Bronchial epithelial cell (primary cell): ENCODE measurements around the gene HES4. TPM values are rescaled to one million over a fixed set of nuclear protein-coding genes. Genes with fewer than 3 reads are reported as not detected.
A peak's percentile ranks its signal among the peaks of the same experiment; 100 is the strongest.

Source experiments
- DNase-seq: peaks from one replicate; pipeline ENCODE4 v3.0.0-alpha.2; 2010; ENCODE audit warnings: low read depth
- FAIRE-seq: peaks from 2 replicates; lab custom pipeline; 2011; peaks lifted over from hg19 to GRCh38; lab: Jason Lieb, UNC
- H3K27me3 ChIP-seq: 2 replicates; pipeline ENCODE4 v1.5.1; 2011; ENCODE audit warnings: low read length; ENCODE audit not compliant: control insufficient read depth, insufficient read depth
- H3K36me3 ChIP-seq: 2 replicates; pipeline ENCODE4 v1.5.1; 2011; ENCODE audit warnings: low read length; ENCODE audit not compliant: control insufficient read depth, insufficient read depth
- H3K4me3 ChIP-seq: 2 replicates; pipeline ENCODE4 v1.5.1; 2011; ENCODE audit warnings: mild to moderate bottlenecking, low read depth, low read length, control low read depth
- total RNA-seq: library from RNA; depleted of rRNA; stranded (reverse); fragments of >200 nt; gene quantifications from 2 replicates; pipeline ENCODE4 v1.2.1, GENCODE V29; 2014
- TF ChIP-seq, protein P1 (sequence below): IDR thresholded peaks from 2 replicates; pipeline ENCODE4 v1.5.1; 2011; ENCODE audit warnings: mild to moderate bottlenecking, moderate library complexity, low read length, control low read depth, inconsistent platforms; ENCODE audit not compliant: insufficient read depth, severe bottlenecking

HES4 gene
- total RNA-seq, 1 donor from 2014 or later = 42.6 TPM

DNA sequence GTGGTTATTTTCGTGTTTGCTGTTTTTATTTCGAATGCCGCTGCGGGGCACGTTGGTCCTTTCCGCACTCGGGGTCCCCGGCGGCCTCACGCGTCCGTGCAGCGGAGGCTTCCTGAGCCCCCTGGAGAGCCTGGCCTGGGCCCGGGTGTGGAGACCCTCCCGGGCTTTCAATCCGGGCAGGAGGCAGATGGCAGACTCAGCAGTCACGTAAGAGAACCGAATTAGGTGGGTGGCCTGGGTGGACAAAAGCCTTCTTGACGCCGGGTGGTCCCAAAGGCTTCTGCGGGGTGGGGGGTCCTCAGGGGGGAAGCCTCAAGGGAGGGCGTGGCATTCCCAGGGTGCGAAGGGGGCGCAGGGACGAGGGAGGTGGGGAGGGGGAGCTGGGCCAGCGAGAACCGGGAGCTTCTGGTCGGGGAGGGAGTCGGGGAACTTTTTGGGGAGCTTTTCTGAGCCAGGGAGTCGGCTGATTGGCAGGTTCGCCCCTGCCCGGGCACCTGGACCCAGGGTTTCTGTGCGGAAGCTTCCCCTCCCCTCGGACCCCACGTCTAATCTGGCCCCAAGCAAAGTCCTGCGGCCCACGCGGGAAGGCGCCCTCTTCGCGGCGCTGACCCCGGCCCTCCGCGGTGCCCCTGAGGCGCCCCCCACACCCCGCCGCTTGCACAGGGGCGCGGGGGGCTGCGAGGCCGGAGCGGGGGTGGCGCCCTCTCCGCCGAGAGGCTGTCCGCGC, 1.3 kb upstream of the HES4 start:
- peaks cover 2% of the 10 kb centered on the region for H3K27me3 ChIP-seq
- H3K36me3 ChIP-seq = no peaks in the 10 kb centered on the region
- peak overlapping the region; percentile 72 for H3K4me3 ChIP-seq
- no peak for DNase-seq
- FAIRE-seq = no peak
- TF ChIP-seq, protein P1, sequence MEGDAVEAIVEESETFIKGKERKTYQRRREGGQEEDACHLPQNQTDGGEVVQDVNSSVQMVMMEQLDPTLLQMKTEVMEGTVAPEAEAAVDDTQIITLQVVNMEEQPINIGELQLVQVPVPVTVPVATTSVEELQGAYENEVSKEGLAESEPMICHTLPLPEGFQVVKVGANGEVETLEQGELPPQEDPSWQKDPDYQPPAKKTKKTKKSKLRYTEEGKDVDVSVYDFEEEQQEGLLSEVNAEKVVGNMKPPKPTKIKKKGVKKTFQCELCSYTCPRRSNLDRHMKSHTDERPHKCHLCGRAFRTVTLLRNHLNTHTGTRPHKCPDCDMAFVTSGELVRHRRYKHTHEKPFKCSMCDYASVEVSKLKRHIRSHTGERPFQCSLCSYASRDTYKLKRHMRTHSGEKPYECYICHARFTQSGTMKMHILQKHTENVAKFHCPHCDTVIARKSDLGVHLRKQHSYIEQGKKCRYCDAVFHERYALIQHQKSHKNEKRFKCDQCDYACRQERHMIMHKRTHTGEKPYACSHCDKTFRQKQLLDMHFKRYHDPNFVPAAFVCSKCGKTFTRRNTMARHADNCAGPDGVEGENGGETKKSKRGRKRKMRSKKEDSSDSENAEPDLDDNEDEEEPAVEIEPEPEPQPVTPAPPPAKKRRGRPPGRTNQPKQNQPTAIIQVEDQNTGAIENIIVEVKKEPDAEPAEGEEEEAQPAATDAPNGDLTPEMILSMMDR = no peak

DNA sequence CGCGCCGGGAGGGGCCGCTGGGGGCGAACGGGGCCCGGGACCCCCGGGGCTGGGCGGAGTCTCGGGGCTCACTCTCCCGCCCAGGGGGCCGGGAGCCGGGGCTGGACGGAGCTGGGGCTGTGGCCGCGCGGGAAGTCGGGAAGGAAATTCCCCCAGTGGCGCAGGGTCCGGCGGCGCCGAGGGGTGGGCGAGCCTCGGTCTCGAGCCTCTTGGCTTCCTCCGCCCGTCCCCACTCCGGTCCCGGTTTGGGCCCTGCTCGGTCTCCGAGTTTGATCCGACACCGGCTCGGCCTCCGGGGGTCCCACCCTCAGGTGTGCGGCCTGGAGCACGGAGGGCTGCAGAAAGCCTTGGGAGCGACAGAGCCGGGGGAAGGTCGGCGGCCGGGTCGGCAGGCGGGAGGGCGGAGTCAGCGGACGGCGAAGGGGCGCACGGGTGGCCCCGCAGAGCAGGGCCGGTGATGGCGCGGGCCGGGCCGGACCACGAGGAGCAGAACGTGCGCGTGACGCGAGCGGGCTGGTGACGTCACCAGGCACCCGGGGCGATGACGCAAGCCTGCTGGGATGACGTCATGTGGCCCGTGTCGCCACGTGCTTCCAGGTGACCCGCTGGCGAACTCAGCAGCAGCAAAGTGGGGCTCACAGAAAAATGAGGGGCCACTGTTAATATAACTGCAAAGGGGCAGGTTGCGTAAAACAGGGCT, 610 bp upstream of the HES4 start:
- Histone ChIP-seq H3K4me3 (peak overlapping the region; percentile 72), H3K27me3 (peaks cover 2% of the 10 kb centered on the region), H3K36me3 (no peaks in the 10 kb centered on the region)
- TF ChIP-seq, protein P1 = no peak
- DNase-seq (peak; percentile 52), FAIRE-seq (no peak)

DNA sequence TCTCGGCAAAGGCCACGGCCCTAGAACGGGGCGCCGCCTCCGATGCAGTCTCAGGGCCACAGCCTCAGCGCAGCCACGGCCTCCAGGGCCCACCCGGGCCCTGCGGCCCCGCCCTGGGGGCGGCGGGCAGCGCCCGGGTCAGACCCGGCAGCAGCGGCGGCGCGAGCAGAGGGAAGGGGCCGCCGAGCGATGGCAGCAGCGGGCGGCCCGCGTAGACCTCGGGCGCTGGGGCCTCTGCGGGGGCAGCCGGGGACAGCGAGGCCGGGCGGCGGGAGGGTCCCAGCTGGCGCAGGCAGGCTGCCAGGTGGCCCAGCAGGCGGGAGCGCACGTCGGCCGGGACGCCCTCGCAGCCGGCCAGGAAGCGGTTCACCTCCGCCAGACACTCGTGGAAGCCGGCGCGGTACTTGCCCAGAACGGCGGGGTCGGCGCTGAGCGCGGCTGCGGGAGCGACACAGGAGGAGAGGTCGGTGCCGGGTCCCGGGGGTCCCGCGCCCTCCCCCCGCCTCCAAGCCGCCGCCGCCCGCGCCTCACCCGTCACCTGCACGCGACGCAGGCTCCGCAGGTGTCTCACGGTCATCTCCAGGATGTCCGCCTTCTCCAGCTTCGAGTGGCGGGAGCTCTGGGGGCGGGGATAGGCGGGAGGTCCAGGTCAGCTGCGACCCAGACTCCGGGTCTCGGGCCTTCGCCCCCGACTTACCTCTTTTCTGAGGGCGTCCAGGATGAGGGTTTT, 737 bp downstream of the HES4 start:
- DNase-seq (no peak), FAIRE-seq (no peak)
- H3K27me3 ChIP-seq = no peaks in the 10 kb centered on the region
- H3K4me3 ChIP-seq = peak overlapping the region; percentile 72
- TF ChIP-seq, protein P1 = no peak
- no peaks in the 10 kb centered on the region for H3K36me3 ChIP-seq

DNA sequence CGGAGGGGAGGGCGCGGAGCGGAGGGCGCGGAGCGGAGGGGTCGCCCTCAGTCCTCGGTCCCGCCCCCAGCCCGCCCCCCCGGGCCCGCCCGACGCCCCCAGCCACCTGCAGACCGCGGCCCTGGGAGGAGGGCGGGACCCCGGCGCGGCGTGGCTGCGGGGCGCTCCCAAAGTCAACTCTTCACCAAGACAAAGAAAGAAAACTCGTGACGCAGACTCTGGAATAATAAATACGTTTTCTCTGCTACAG, 1.2 kb downstream of the HES4 start:
- FAIRE-seq = no peak
- TF ChIP-seq, protein P1 = no peak
- Histone ChIP-seq H3K36me3 (no peaks in the 10 kb centered on the region), H3K27me3 (no peaks in the 10 kb centered on the region), H3K4me3 (peak overlapping the region; percentile 72)
- DNase-seq = no peak

DNA sequence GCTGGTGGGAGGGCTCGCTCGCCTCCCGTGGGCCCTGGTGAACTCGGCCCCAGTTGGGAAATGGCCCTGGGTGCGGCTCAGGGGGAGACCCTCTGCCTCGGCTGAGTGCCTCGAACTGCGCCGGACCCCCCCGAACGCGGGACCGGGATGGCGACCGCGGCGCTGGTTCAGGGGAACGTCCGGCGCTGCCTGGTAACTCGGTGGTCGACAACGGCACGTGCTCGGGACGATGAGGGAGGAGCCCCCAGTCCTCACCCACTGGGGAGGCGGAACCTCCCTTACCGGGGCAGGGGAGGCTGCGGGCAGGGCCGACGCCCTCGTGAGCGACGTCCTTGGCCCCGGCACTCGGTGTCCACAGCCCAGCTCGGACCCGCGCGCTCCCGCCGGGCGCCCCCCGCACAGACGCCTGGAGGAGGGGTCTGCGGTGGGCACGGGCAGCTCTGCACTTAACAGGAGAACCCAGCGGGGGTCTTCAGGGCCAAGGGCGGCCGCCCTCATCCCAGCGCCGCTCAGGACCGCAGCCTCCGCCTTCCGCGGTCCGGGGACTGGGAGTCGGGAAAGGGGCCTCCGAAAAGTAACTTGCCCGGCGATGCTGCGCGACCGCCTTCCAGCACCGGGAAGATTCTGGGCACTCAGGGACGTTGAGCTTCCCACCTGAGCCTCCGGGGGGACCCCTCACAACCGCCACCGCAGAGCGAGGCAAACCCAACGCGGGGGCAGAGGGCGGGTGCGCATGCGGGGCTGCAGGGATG, 1.7 kb downstream of the HES4 start:
- DNase-seq = no peak
- no peak for FAIRE-seq
- H3K27me3 ChIP-seq = no peaks in the 10 kb centered on the region
- TF ChIP-seq, protein P1 = no peak
- peak overlapping the region; percentile 72 for H3K4me3 ChIP-seq
- no peaks in the 10 kb centered on the region for H3K36me3 ChIP-seq
